RWPE2 (cell line): Measurements from ENCODE around the gene RPS6KL1.

ENCODE experiments used
- ATAC-seq: fragments of 200-7000 bp; cut with Tn5 transposase; 3 replicates; pipeline ENCODE4 v1.9.1; 2021; ENCODE audit warnings: low read depth
- DNase-seq: peaks from one replicate; pipeline ENCODE4 v3.0.0-alpha.2; 2020; ENCODE audit warnings: low spot score
- H3K27ac ChIP-seq: fragments of 450-650 bp; 2 replicates; pipeline ENCODE4 v1.5.1; 2017; ENCODE audit warnings: mild to moderate bottlenecking; ENCODE audit not compliant: poor library complexity, severe bottlenecking
- H3K27me3 ChIP-seq: fragments of 250-450 bp; sonication (Bioruptor Pico); 2 replicates; pipeline ENCODE4 v1.5.1; 2021; ENCODE audit warnings: mild to moderate bottlenecking, moderate library complexity; ENCODE audit not compliant: insufficient read depth, poor library complexity, severe bottlenecking
- H3K36me3 ChIP-seq: fragments of 250-450 bp; sonication (Bioruptor Pico); 2 replicates; pipeline ENCODE4 v1.5.1; 2020; ENCODE audit warnings: low read depth, mild to moderate bottlenecking, moderate library complexity
- H3K4me1 ChIP-seq: fragments of 250-450 bp; sonication (Bioruptor Pico); 2 replicates; pipeline ENCODE4 v1.5.1; 2021; ENCODE audit warnings: mild to moderate bottlenecking, moderate library complexity; ENCODE audit not compliant: insufficient read depth, poor library complexity, severe bottlenecking
- H3K4me3 ChIP-seq: fragments of 250-450 bp; sonication (Bioruptor Pico); 2 replicates; pipeline ENCODE4 v1.5.1; 2021; ENCODE audit warnings: mild to moderate bottlenecking, moderate library complexity; ENCODE audit not compliant: severe bottlenecking
- H3K9me3 ChIP-seq: fragments of 250-450 bp; sonication (Bioruptor Pico); 2 replicates; pipeline ENCODE4 v1.5.1; 2021; ENCODE audit warnings: mild to moderate bottlenecking, moderate library complexity; ENCODE audit not compliant: severe bottlenecking
- CTCF ChIP-seq: fragments of 450-650 bp; IDR thresholded peaks from one replicate; pipeline ENCODE4 v1.5.1; 2017; ENCODE audit warnings: mild to moderate bottlenecking, moderate library complexity; ENCODE audit not compliant: poor library complexity, severe bottlenecking

RPS6KL1 gene

GRCh38 chr14:74863274-74863673 lies 59.8 kb downstream of the RPS6KL1 start:
- H3K27me3 ChIP-seq: no peaks in the 10 kb centered on the region
- no peak for TF ChIP-seq CTCF
- H3K27ac ChIP-seq: no peak overlapping the region
- no peaks in the 10 kb centered on the region for H3K4me1 ChIP-seq
- no peaks in the 10 kb centered on the region for H3K36me3 ChIP-seq
- H3K4me3 ChIP-seq: no peak overlapping the region
- no peaks in the 10 kb centered on the region for H3K9me3 ChIP-seq
- DNase-seq (no peak), ATAC-seq (no peak)

- no peak for TF ChIP-seq CTCF
- Histone ChIP-seq H3K27me3 (no peaks in the 10 kb centered on the region), H3K36me3 (no peaks in the 10 kb centered on the region; the same call in 1 of the 2 replicates), H3K4me3 (no peak overlapping the region), H3K4me1 (no peaks in the 10 kb centered on the region), H3K9me3 (no peaks in the 10 kb centered on the region), H3K27ac (no peak overlapping the region)
- DNase-seq (no peak), ATAC-seq (no peak)
Measured at GRCh38 chr14:74861734-74862090, 61.3 kb downstream of the RPS6KL1 start.

GRCh38 chr14:74860899-74861733 lies 61.9 kb downstream of the RPS6KL1 start:
- ATAC-seq (peak; percentile 78), DNase-seq (peak; percentile 86)
- Histone ChIP-seq H3K27me3 (no peaks in the 10 kb centered on the region), H3K27ac (no peak overlapping the region), H3K9me3 (no peaks in the 10 kb centered on the region), H3K36me3 (no peaks in the 10 kb centered on the region; the same call in 1 of the 2 replicates), H3K4me3 (no peak overlapping the region), H3K4me1 (no peaks in the 10 kb centered on the region)
- peak; percentile 98 for TF ChIP-seq CTCF

GRCh38 chr14:74859757-74860552 lies 63.1 kb downstream of the RPS6KL1 start:
- no peak for DNase-seq
- H3K9me3 ChIP-seq: no peaks in the 10 kb centered on the region
- no peak for ATAC-seq
- H3K27ac ChIP-seq: no peak overlapping the region
- TF ChIP-seq CTCF: no peak
- H3K27me3 ChIP-seq: no peaks in the 10 kb centered on the region
- H3K4me1 ChIP-seq: no peaks in the 10 kb centered on the region
- peaks cover 3% of the 10 kb centered on the region for H3K36me3 ChIP-seq
- no peak overlapping the region for H3K4me3 ChIP-seq
